Neural cell (in vitro differentiated cells): ENCODE results near the gene MIGA2. TPM values are rescaled to one million over a fixed set of nuclear protein-coding genes. Genes with fewer than 3 reads are reported as not detected.

Experiments used
- H2AFZ ChIP-seq: fragments of 200-600, 300-800 bp; sonication (generic), shearing (Covaris generic); 2 replicates; pipeline ENCODE4 v1.6.0; 2014; ENCODE audit warnings: low read depth, mild to moderate bottlenecking, antibody characterized with exemption, low read length, moderate library complexity
- H3F3A ChIP-seq: fragments of 200-600 bp; shearing (Covaris generic); 2 replicates; pipeline ENCODE4 v1.6.1; 2016; ENCODE audit warnings: mild to moderate bottlenecking, moderate library complexity, mixed read lengths, antibody characterized with exemption, low read length; ENCODE audit not compliant: insufficient read depth, poor library complexity, severe bottlenecking
- H3K27ac ChIP-seq: fragments of 200-600, 300-800 bp; sonication (generic), shearing (Covaris generic); 2 replicates; pipeline ENCODE4 v1.5.1; 2014; ENCODE audit warnings: mild to moderate bottlenecking, low read length, moderate library complexity
- H3K27me3 ChIP-seq: fragments of 300-800, 200-600 bp; sonication (generic), shearing (Covaris generic); 2 replicates; pipeline ENCODE4 v1.6.0; 2014; ENCODE audit warnings: mild to moderate bottlenecking, low read depth, low read length, moderate library complexity; ENCODE audit not compliant: insufficient read depth
- H3K36me3 ChIP-seq: fragments of 300-800, 200-600 bp; sonication (generic), shearing (Covaris generic); 2 replicates; pipeline ENCODE4 v1.5.1; 2014; ENCODE audit warnings: mild to moderate bottlenecking, antibody characterized with exemption, low read length, moderate library complexity; ENCODE audit not compliant: insufficient read depth
- H3K4me2 ChIP-seq: fragments of 300-800, 200-600 bp; sonication (generic), shearing (Covaris generic); 2 replicates; pipeline ENCODE4 v1.6.0; 2014; ENCODE audit warnings: mild to moderate bottlenecking, low read length
- H3K4me3 ChIP-seq: fragments of 300-800, 200-600 bp; sonication (generic), shearing (Covaris generic); 2 replicates; pipeline ENCODE4 v1.5.1; 2014; ENCODE audit warnings: mild to moderate bottlenecking, low read length, moderate library complexity
- H3K79me2 ChIP-seq: fragments of 200-600 bp; shearing (Covaris generic); replicated peaks from 2 replicates; pipeline ENCODE4 v1.6.0; 2014; ENCODE audit warnings: mild to moderate bottlenecking, low read length, moderate library complexity; ENCODE audit not compliant: insufficient read depth
- H3K9ac ChIP-seq: fragments of 300-800, 200-600 bp; sonication (generic), shearing (Covaris generic); 2 replicates; pipeline ENCODE4 v1.6.1; 2016; ENCODE audit warnings: mild to moderate bottlenecking, low read length, mixed read lengths
- H3K9me2 ChIP-seq: fragments of 200-600 bp; shearing (Covaris generic); 2 replicates; pipeline ENCODE4 v1.6.1; 2016; ENCODE audit warnings: mild to moderate bottlenecking, low read length, mixed read lengths; ENCODE audit not compliant: insufficient read depth
- H3K9me3 ChIP-seq: fragments of 200-600, 300-800 bp; sonication (generic), shearing (Covaris generic); 2 replicates; pipeline ENCODE4 v1.6.1; 2016; ENCODE audit warnings: mild to moderate bottlenecking, mixed run types, low read length, moderate library complexity, mixed read lengths
- H4K20me1 ChIP-seq: fragments of 200-600 bp; shearing (Covaris generic); 2 replicates; pipeline ENCODE4 v1.6.1; 2016; ENCODE audit warnings: mild to moderate bottlenecking, mixed run types; ENCODE audit not compliant: insufficient read depth
- CTCF ChIP-seq: fragments of 450-650 bp; IDR thresholded peaks from 2 replicates; pipeline ENCODE4 v1.5.1; 2014; ENCODE audit warnings: antibody characterized with exemption, mild to moderate bottlenecking, moderate library complexity; ENCODE audit not compliant: poor library complexity, severe bottlenecking
- EP300 ChIP-seq: fragments of 450-650 bp; conservative IDR thresholded peaks from 2 replicates; pipeline ENCODE4 v1.6.1; 2014; ENCODE audit warnings: antibody characterized with exemption, mild to moderate bottlenecking, moderate library complexity; ENCODE audit not compliant: poor library complexity, severe bottlenecking
- EZH2 ChIP-seq: fragments of 200-600, 300-800 bp; shearing (Covaris generic), sonication (generic); IDR thresholded peaks from 2 replicates; pipeline ENCODE4 v1.6.1; 2014; ENCODE audit warnings: antibody characterized with exemption, low read length, borderline replicate concordance, mild to moderate bottlenecking; ENCODE audit not compliant: insufficient read depth, poor library complexity, severe bottlenecking
- MXI1 ChIP-seq: fragments of 450-650 bp; conservative IDR thresholded peaks from 2 replicates; pipeline ENCODE4 v1.6.1; 2014; ENCODE audit warnings: antibody characterized with exemption, mild to moderate bottlenecking; ENCODE audit not compliant: poor library complexity, severe bottlenecking
- POLR2AphosphoS5 ChIP-seq: IDR thresholded peaks from 2 replicates; pipeline ENCODE4 v1.6.1; 2012
- RAD21 ChIP-seq: fragments of 450-650 bp; conservative IDR thresholded peaks from 2 replicates; pipeline ENCODE4 v1.6.1; 2014; ENCODE audit warnings: antibody characterized with exemption, mild to moderate bottlenecking, moderate library complexity
- REST ChIP-seq: IDR thresholded peaks from 2 replicates; pipeline ENCODE4 v1.6.1; 2012; ENCODE audit warnings: borderline replicate concordance
- SMC3 ChIP-seq: fragments of 450-650 bp; conservative IDR thresholded peaks from 2 replicates; pipeline ENCODE4 v1.6.1; 2014; ENCODE audit warnings: antibody characterized with exemption, mild to moderate bottlenecking, moderate library complexity; ENCODE audit not compliant: poor library complexity
- TAF1 ChIP-seq: IDR thresholded peaks from 2 replicates; pipeline ENCODE4 v1.6.1; 2012; ENCODE audit warnings: low read depth
- polyA plus RNA-seq: library from polyadenylated mRNA; depleted of rRNA; stranded (reverse); fragments of >200 nt; gene quantifications from 2 replicates; pipeline ENCODE4 v1.2.3, GENCODE V29; 2014

The MIGA2 gene
- polyA plus RNA-seq, 1 donor from 2014 or later = 42.4 TPM

GRCh38 chr9:129080601-129081387, 44.4 kb downstream of the MIGA2 start, which contains the start of gene DOLPP1:
DOLPP1 (plus strand) TSS chr9:129081111; CDS start chr9:129081132, 21 bp downstream.
- H3K9me3 ChIP-seq = no peaks in the 10 kb centered on the region
- no peaks in the 10 kb centered on the region for H3K36me3 ChIP-seq
- H4K20me1 ChIP-seq = no peaks in the 10 kb centered on the region
- no peaks in the 10 kb centered on the region for H3K27me3 ChIP-seq
- H3K79me2 ChIP-seq = peaks cover 18% of the 10 kb centered on the region
- H3K9me2 ChIP-seq = no peaks in the 10 kb centered on the region
- H2AFZ ChIP-seq = peak within 1 kb of the TSS; percentile 59
- H3K4me3 ChIP-seq = peak within 1 kb of the TSS; percentile 86
- H3K4me2 ChIP-seq = peak within 1 kb of the TSS; percentile 95
- TF ChIP-seq MXI1 (peak; percentile 81), EZH2 (no peak), TAF1 (peak; percentile 81), RAD21 (no peak), EP300 (peak; percentile 77), SMC3 (peak; percentile 29), REST (peak; percentile 82), POLR2AphosphoS5 (peak; percentile 97), CTCF (peak; percentile 45)
- H3K9ac ChIP-seq = peak within 1 kb of the TSS; percentile 83
- peak within 1 kb of the TSS; percentile 91 for H3K27ac ChIP-seq
- no peaks in the 10 kb centered on the region for H3F3A ChIP-seq

GRCh38 chr9:129081388-129081904, 45.0 kb downstream of the MIGA2 start:
- no peaks in the 10 kb centered on the region for H4K20me1 ChIP-seq
- H3K27ac ChIP-seq = peak overlapping the region; percentile 91
- H3K4me3 ChIP-seq = peak overlapping the region; percentile 86
- peak overlapping the region; percentile 46 for H2AFZ ChIP-seq
- H3K4me2 ChIP-seq = peak overlapping the region; percentile 95
- no peaks in the 10 kb centered on the region for H3K9me2 ChIP-seq
- no peaks in the 10 kb centered on the region for H3K9me3 ChIP-seq
- no peaks in the 10 kb centered on the region for H3K36me3 ChIP-seq
- no peaks in the 10 kb centered on the region for H3F3A ChIP-seq
- H3K9ac ChIP-seq = peak overlapping the region; percentile 83
- H3K79me2 ChIP-seq = peaks cover 18% of the 10 kb centered on the region
- no peaks in the 10 kb centered on the region for H3K27me3 ChIP-seq
- TF ChIP-seq POLR2AphosphoS5 (no peak), CTCF (no peak), SMC3 (no peak), EP300 (no peak), REST (no peak), TAF1 (no peak), EZH2 (no peak), MXI1 (no peak), RAD21 (no peak)
